ENCODE data around the gene PPP1R9B.

The PPP1R9B gene

GRCh38 chr17:50171371-50172071 lies 21.0 kb upstream of the PPP1R9B start:
- H3K4me3 ChIP-seq (ENCODE audit: low read depth, low read length) = no peak overlapping the region
- no peak for TF ChIP-seq CTCF (IDR thresholded peaks at IDR 0.05; ENCODE audit: low read depth, low read length)

GRCh38 chr17:50170662-50171370 lies 20.3 kb upstream of the PPP1R9B start:
- no peak overlapping the region for H3K4me3 ChIP-seq (ENCODE audit: low read depth, low read length)
- TF ChIP-seq CTCF (IDR thresholded peaks at IDR 0.05; ENCODE audit: low read depth, low read length) = no peak

- no peak for TF ChIP-seq CTCF (IDR thresholded peaks at IDR 0.05; ENCODE audit: low read depth, low read length)
- no peak overlapping the region for H3K4me3 ChIP-seq (ENCODE audit: low read depth, low read length)
Measured at GRCh38 chr17:50169881-50170459, 19.5 kb upstream of the PPP1R9B start.

- peak; percentile 91 for TF ChIP-seq CTCF (IDR thresholded peaks at IDR 0.05; ENCODE audit: low read depth, low read length)
- no peak overlapping the region for H3K4me3 ChIP-seq (ENCODE audit: low read depth, low read length)
Measured at GRCh38 chr17:50169121-50169764, 18.8 kb upstream of the PPP1R9B start.

GRCh38 chr17:50168319-50168718 lies 17.8 kb upstream of the PPP1R9B start:
- TF ChIP-seq CTCF (IDR thresholded peaks at IDR 0.05; ENCODE audit: low read depth, low read length) = no peak
- no peak overlapping the region for H3K4me3 ChIP-seq (ENCODE audit: low read depth, low read length)

GRCh38 chr17:50167371-50167770 lies 16.9 kb upstream of the PPP1R9B start:
- no peak overlapping the region for H3K4me3 ChIP-seq (ENCODE audit: low read depth, low read length)
- no peak for TF ChIP-seq CTCF (IDR thresholded peaks at IDR 0.05; ENCODE audit: low read depth, low read length)

Measured in WI38 (cell line).